K562 (cell line): ENCODE measurements around the gene SGMS1. TPM values are rescaled to one million over a fixed set of nuclear protein-coding genes. Genes with fewer than 3 reads are reported as not detected.

Experiments used
- BRD9 ChIP-seq: fragments of 450-650 bp; IDR thresholded peaks from 2 replicates; pipeline ENCODE4 v1.6.1; 2018; ENCODE audit warnings: low read depth; ENCODE audit not compliant: partially characterized antibody
- EHMT2 ChIP-seq: fragments of 450-650 bp; IDR thresholded peaks from 2 replicates; pipeline ENCODE4 v1.6.1; 2018; ENCODE audit warnings: antibody characterized with exemption
- MAZ ChIP-seq, 2 experiments: fragments of 450-650 bp in 1 of 2; sonication (generic) in 1 of 2; formaldehyde crosslinking; IDR thresholded peaks in 1 of 2; conservative IDR thresholded peaks in 1 of 2; 2 replicates each; pipeline versions ENCODE4 v1.4.0 to v1.5.0; 2020; ENCODE audit warnings: mild to moderate bottlenecking in 1 of 2, missing genetic modification reagents in 1 of 2
- MGA ChIP-seq: fragments of 450-650 bp; IDR thresholded peaks from 2 replicates; pipeline ENCODE4 v1.6.1; 2016; ENCODE audit warnings: mild to moderate bottlenecking, moderate library complexity
- MNT ChIP-seq, 2 experiments: fragments of 450-650 bp; conservative IDR thresholded peaks; 2 replicates each; pipeline ENCODE4 v1.6.1; 2017; ENCODE audit warnings: mild to moderate bottlenecking in 2 of 2, moderate library complexity in 2 of 2
- MYBL2 ChIP-seq, 2 experiments: fragments of 450-650 bp in 1 of 2; sonication (generic) in 1 of 2; formaldehyde crosslinking in 1 of 2; IDR thresholded peaks; 2 replicates each; pipeline versions ENCODE4 v1.6.1 to v1.8.1; 2017 to 2022; ENCODE audit warnings: borderline replicate concordance in 1 of 2, inconsistent platforms in 1 of 2, low read depth in 1 of 2, mild to moderate bottlenecking in 1 of 2, missing genetic modification reagents in 1 of 2, moderate library complexity in 1 of 2
- SIRT6 ChIP-seq: IDR thresholded peaks from one replicate; pipeline ENCODE4 v1.6.1; 2012; ENCODE audit warnings: low read depth, mild to moderate bottlenecking, control low read depth, inconsistent platforms, low read length, moderate library complexity
- ZBTB2 ChIP-seq: fragments of 450-650 bp; IDR thresholded peaks from 2 replicates; pipeline ENCODE4 v1.6.1; 2016; ENCODE audit warnings: antibody characterized with exemption
- polyA plus RNA-seq, 8 experiments: library from polyadenylated mRNA; depleted of rRNA in 4 of 8; stranded (reverse) in 5 of 8; unstranded in 3 of 8; fragments of >200 nt; fragmentation: Nextera tagmentation in 2 of 8; fragmentation: Illumina TruSeq in 1 of 8; extraction: Ambion mirVana in 2 of 8; extraction: Trizol in 1 of 8; gene quantifications; 2 replicates each; pipeline versions ENCODE4 v1.2.1 to v1.2.3, GENCODE V29; 2011 to 2014; ENCODE audit warnings: inconsistent platforms in 1 of 8, missing spikeins in 1 of 8
- total RNA-seq, 7 experiments: library from RNA; depleted of rRNA in 6 of 7; stranded (reverse); fragments of >200 nt in 6 of 7; fragmentation: Illumina TruSeq in 2 of 7; extraction: Trizol in 2 of 7; gene quantifications; 2 replicates each; pipeline versions ENCODE4 v1.2.1 to v1.2.3, GENCODE V29; 2011 to 2021; ENCODE audit warnings: low replicate concordance in 1 of 7

Gene SGMS1
- total and polyA plus RNA-seq, 9 of the 15 experiments (the other 6 are each of a cell fraction or from before 2014, with no cell fraction given): 22.6 to 232 (median 82.2) TPM

GRCh38 chr10:50312464-50313437 lies 311.0 kb downstream of the SGMS1 start (continued):
- peak in 1 of 2 experiments; percentile 39; a peak in 2 of 4 replicates for TF ChIP-seq MNT (conservative IDR thresholded peaks at IDR 0.05)
- TF ChIP-seq ZBTB2: 0 out of 2 replicates have a peak, but pooled peaks have one; percentile 58
- no peak for TF ChIP-seq SIRT6
- TF ChIP-seq MAZ (CRISPR knock-in tag; conservative IDR thresholded peaks at IDR 0.05 in 1 of 2, IDR thresholded peaks at IDR 0.05 in 1 of 2): peak in 1 of 2 experiments; percentile 40; a peak in 1 of 4 replicates
- peak; percentile 55; the same call in 1 of the 2 replicates for TF ChIP-seq MYBL2 (IDR thresholded peaks at IDR 0.05; ENCODE audit: low read depth)
- TF ChIP-seq MYBL2 (CRISPR knock-in tag; IDR thresholded peaks at IDR 0.05; ENCODE audit: borderline replicate concordance): no peak
- TF ChIP-seq EHMT2: 0 out of 2 replicates have a peak, but pooled peaks have one; percentile 14
- peak; percentile 63 for TF ChIP-seq BRD9
- TF ChIP-seq MGA: 0 out of 2 replicates have a peak, but pooled peaks have one; percentile 18
